CD4-positive, alpha-beta T cell treated with Interleukin-17A for 4 hours (primary cell): Measurements from ENCODE around the gene SLC37A1.
"Not testable (repeated sequence)": the region's sequence is repeated elsewhere in the genome, so short reads cannot be mapped to it uniquely, and the experiment has no call there.

Experiments used
- DNase-seq: peaks from one replicate; pipeline ENCODE4 v3.0.0-alpha.2; 2020; ENCODE audit warnings: mixed read lengths

SLC37A1 gene

GRCh38 chr21:42513151-42513984 is at the start of gene SLC37A1:
Gene SLC37A1 (plus strand): TSS chr21:42513852. CDS start chr21:42518455, 4,603 bp downstream.
- DNase-seq: peak; percentile 63

GRCh38 chr21:42463861-42464515 is 49.7 kb upstream of the SLC37A1 start:
- peak; percentile 70 for DNase-seq

GRCh38 chr21:42465008-42465802 is 48.4 kb upstream of the SLC37A1 start:
- no peak for DNase-seq

- no peak for DNase-seq
These were observed 47.9 kb upstream of the SLC37A1 start for GRCh38 chr21:42465803-42466127.

- no peak for DNase-seq
These were observed 47.0 kb upstream of the SLC37A1 start for GRCh38 chr21:42466700-42467099.

GRCh38 chr21:42467140-42467983 is 46.3 kb upstream of the SLC37A1 start:
- DNase-seq: no peak

- DNase-seq: no peak
These were observed 45.0 kb upstream of the SLC37A1 start for GRCh38 chr21:42468491-42469131.

GRCh38 chr21:42469272-42469671 is 44.4 kb upstream of the SLC37A1 start:
- DNase-seq: no peak

- not testable (repeated sequence) for DNase-seq
These were observed 43.9 kb upstream of the SLC37A1 start for GRCh38 chr21:42469726-42470125.

GRCh38 chr21:42471206-42471605 is 42.4 kb upstream of the SLC37A1 start:
- no peak for DNase-seq

GRCh38 chr21:42471716-42472330 is 41.8 kb upstream of the SLC37A1 start:
- no peak for DNase-seq

GRCh38 chr21:42472521-42472920 is 41.1 kb upstream of the SLC37A1 start:
- DNase-seq: no peak

- DNase-seq: no peak
These were observed 40.1 kb upstream of the SLC37A1 start for GRCh38 chr21:42473498-42474042.

GRCh38 chr21:42474043-42474831 is 39.4 kb upstream of the SLC37A1 start:
- DNase-seq: no peak

GRCh38 chr21:42475036-42475435 is 38.6 kb upstream of the SLC37A1 start:
- no peak for DNase-seq

- no peak for DNase-seq
These were observed 37.9 kb upstream of the SLC37A1 start for GRCh38 chr21:42475526-42476387.

GRCh38 chr21:42476388-42477331 is 37.0 kb upstream of the SLC37A1 start:
- no peak for DNase-seq

- no peak for DNase-seq
These were observed 35.1 kb upstream of the SLC37A1 start for GRCh38 chr21:42478504-42478903.
